22Rv1 (cell line): ENCODE data around the gene ARMC9.

Experiments
- CTCF ChIP-seq: fragments of 450-650 bp; IDR thresholded peaks from 2 replicates; pipeline ENCODE4 v1.5.1; 2017; ENCODE audit warnings: mild to moderate bottlenecking
- ZFX ChIP-seq: fragments of 450-650 bp; IDR thresholded peaks from 2 replicates; pipeline ENCODE4 v1.6.1; 2017; ENCODE audit warnings: antibody characterized with exemption, borderline replicate concordance

GRCh38 chr2:231161877-231162329 is 36.5 kb upstream of the ARMC9 start:
- TF ChIP-seq CTCF (no peak), ZFX (no peak)
